ENCODE results near the gene TMED1. TPM values are rescaled to one million over a fixed set of nuclear protein-coding genes. Genes with fewer than 3 reads are reported as not detected.

TMED1 gene
- total RNA-seq, 1 donor from 2014 or later: 11.5 TPM

DNA sequence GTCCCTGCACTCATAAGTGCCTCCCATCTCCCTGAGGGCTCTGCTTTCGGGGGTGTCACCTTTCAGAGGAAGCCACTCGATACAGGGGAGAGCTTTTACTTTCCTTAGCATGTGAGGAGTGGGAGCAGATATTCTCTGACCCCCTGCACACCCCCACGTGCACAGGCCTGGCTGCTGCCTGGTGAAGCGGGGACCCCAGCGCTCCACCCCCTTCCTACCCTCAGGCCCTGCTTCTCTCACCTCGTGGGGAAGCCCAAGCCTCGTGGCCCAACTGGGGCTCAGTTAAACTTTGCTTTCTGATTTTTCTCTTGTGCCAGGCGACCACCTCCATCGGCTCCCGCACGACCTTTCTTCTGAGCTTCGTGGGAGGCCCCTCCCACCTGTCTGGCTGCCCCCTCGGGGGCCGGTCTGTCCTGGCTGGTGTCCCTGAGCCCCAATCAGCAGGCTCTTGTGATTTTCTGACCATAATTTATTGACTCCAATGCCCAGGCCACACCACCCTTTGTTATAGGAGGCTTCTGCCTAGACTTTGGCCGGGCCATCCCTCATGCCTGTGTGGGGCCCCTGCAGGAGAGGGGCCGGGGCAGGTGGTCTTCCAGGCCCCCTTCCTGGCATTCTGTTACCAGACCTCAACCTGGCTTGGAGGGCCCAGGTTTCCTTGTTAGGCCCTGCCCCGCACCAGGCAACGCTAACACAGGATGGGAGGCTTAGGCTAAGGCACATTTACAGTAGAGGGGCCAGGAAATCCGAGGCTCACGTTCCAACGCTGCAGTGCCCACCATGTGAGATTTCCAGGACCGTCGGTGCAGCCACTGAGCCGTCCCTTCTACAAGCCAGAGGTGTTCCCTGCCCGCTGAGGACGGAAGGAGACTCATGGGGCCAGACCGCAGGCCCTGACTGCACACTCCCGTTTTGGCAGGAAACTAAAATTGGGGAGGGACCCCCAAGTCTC is 3.7 kb downstream of the TMED1 start:
- no peak for DNase-seq

GRCh38 chr19:10830931-10831779 is 4.9 kb downstream of the TMED1 start:
- DNase-seq: no peak

DNA sequence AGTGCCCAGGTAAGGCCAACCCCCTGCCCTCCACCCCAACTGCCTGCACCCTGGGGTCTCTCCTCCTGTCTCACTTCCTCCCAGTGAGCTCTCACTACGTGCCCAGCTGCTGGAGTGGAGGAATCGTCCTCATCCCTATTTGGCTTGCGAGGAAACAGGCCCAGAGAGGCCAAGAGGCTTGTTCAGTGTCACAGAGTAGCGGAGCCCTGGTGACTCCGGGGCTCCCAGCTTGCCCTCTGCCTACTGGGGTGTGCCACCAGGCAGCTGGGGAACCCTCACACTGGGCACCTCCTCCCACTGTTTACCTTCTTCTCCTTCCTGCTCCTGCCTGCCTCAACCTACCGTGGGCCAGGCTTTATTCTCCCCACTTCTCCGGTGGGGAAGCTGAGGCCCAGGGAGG is 5.6 kb downstream of the TMED1 start:
- DNase-seq: no peak

DNA sequence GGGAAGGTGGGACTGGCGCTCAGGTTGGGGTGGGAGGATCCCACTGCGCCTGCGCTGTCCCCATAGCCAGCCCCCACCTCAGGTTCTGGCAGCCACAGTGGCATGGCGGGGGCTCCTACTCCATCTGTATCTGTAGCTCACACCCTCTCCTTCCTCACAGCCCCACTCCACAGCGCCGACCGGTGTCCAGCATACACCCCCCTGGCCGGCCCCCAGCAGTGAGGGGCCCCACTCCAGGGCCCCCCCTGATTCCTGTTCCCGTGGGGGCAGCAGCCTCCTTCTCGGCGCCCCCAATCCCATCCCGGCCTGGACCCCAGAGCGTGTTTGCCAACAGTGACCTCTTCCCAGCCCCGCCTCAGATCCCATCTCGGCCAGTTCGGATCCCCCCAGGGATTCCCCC is 6.0 kb downstream of the TMED1 start:
- DNase-seq: no peak

DNA sequence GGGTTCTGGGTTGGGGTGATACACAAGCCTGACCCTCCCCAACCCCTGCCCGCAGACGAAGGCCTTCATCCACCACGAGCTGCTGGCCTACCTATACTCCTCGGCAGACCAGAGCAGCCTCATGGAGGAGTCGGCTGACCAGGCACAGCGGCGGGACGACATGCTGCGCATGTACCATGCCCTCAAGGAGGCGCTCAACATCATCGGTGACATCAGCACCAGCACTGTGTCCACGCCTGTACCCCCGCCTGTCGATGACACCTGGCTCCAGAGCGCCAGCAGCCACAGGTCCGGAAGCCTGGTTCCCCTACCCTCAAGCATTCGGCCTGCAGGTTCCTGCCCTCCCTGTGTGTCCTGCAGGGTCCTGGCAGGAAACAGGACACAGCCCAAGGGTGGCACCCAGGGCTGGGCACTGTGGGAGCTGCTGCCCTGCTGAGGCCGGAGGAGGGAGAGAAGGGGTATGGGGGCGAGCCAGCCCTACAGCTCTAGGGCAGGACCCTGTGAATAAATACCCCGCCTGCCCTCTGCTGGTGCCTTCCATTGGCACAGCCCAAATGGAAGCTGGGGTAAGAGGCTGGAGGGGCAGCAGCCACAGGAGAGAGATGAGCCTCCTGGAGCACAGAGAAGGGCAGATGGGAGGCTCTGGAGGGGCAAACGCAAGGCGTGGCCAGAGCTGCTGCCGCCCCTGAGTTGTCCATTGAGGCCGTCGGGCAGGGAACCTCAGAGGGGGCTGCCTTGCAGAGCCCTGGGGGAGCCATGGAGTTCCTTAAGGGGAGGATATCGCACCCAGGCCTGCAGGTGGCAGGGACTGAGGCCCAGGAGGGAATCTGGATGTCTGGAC is 6.8 kb downstream of the TMED1 start:
- no peak for DNase-seq

DNA sequence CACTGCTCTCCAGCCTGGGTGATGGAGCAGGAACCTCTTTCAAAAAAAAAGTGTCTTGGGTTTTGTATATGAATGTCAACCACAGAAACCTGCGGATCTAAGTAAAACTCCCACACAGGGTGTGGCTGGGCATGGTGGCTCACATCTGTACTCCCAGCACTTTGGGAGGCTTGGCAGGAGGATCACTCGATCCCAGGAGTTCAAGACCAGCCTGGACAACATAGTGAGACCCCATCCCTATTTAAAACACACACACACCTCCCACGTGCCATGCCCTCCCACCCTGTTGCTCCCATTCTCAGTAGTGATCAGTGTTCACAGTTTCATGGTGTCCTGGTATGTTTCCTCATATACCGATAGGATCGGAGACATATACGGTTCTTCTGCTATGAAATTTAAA is 9.2 kb downstream of the TMED1 start:
- no peak for DNase-seq

- DNase-seq: no peak
Measured at GRCh38 chr19:10826231-10826630, 9.8 kb downstream of the TMED1 start.

DNA sequence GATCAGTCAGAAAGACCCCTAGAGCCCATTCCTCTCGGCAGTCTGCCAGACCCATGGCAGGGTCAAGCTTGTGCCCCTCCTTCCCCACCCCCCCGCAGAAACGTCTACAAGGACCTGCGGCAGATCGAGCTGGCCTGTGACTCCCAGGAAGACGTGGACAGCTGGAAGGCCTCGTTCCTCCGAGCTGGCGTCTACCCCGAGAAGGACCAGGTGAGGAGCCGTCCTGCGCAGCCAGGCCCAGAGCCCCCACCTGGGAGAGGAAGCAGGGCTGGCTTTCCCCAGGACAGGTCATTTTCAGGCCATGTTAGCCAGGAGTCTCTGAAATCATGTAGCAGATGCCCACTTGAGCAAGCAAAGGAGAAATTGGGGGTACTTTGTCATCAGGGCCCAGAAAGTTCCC is 12.3 kb downstream of the TMED1 start:
- no peak for DNase-seq

DNA sequence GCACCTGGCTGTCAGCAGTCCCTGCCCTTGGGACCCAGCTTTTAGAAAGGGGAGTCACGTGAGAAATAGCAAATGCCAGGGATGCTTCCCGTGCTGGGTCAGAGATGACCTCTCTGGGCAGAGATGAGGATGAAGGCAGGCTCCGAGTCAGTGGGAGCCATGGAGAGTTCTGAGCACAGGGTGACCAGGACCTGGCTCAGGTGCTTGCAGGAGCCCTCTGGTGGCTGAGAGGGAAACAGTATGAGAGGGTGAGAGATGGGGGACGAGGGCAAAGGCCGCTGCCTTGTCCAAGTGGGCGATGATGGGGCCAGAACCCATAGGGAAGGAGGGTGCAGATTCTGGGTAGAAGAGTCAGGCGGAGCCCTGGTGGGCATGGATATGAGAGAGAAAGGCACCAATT is 15.8 kb downstream of the TMED1 start:
- DNase-seq: no peak

- DNase-seq: no peak
Measured at GRCh38 chr19:10819124-10820060, 16.6 kb downstream of the TMED1 start.

GRCh38 chr19:10818301-10819123 is 17.5 kb downstream of the TMED1 start:
- DNase-seq: no peak

GRCh38 chr19:10817291-10818038 is 18.5 kb downstream of the TMED1 start:
- no peak for DNase-seq

GRCh38 chr19:10816691-10817090 is 19.3 kb downstream of the TMED1 start:
- no peak for DNase-seq

- DNase-seq: no peak
Measured at GRCh38 chr19:10815969-10816644, 19.9 kb downstream of the TMED1 start.

DNA sequence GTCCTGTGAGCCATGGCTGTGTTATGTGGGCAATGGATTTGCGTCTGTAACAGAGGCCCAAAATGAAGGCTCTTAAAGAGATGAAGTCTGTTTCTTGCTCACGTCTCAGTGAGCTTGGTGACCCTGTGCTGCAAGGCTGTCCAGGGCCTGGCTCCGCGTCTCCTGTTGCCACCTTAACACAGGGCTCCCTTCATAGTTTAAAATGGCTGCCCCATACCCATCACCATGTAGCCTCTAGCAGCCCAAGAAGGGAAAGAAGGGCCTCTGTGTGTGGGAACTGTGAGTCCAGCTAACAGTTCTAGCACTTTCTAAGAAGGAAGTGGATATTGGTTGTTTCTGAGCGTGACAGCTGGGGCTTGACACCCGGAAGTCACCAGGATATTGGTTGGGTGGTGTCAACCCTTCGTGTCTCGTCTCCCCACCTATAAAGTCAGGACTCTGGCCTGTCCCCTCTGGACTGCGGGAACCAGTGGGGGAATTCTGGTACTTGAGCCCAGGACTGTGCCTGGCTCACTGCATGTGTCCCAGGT is 20.9 kb downstream of the TMED1 start:
- no peak for DNase-seq

DNA sequence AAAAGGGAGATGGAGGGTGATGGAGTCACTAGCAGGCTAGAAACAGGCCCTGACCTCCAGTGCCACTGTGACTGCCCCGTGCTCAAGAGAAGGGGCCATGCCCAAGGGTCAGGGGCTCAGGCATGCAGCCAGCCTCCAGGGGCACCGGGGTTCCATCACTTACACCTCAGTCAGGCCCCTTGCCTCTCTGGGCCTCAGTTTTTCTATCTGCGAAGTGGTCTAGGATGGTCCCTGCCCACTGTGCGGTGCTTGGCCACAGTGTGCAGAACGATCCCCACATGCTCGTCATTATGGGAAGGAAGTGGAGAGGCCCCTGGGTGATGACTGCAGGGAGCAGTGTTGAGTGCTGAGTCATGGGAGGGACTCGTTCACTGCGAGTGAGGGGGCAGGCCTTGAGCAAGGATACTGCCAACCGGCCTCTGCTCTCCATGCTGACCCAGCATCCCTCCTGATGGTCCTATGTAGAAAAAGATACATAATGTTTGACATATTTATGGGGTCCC is 23.1 kb downstream of the TMED1 start:
- no peak for DNase-seq

- DNase-seq: no peak
Measured at GRCh38 chr19:10812196-10812595, 23.8 kb downstream of the TMED1 start.

GRCh38 chr19:10811391-10812111 is 24.5 kb downstream of the TMED1 start:
- no peak for DNase-seq

All from occipital lobe (tissue), 2 donors.